GM13977 (cell line): ENCODE measurements around the gene NGEF.
A peak's percentile ranks its signal among the peaks of the same experiment; 100 is the strongest.

Source experiments
- DNase-seq: peaks from one replicate; pipeline ENCODE4 v3.0.0; 2012; ENCODE audit warnings: low spot score
- CTCF ChIP-seq: IDR thresholded peaks from 2 replicates; pipeline ENCODE4 v1.5.1; 2012; ENCODE audit warnings: mild to moderate bottlenecking, control low read depth; ENCODE audit not compliant: insufficient read depth; ENCODE audit errors: extremely low read depth, missing control alignments
- in situ Hi-C: fragments of 300-500 bp; cut with MboI; formaldehyde crosslinking; loops from one replicate; pipeline ENCODE4 v1.12.0; 2022; ENCODE audit warnings: low sequenced_read_pairs, low pct_unique_long_range_greater_than_20kb, mixed read lengths, inconsistent platforms; ENCODE audit not compliant: unreplicated experiment

The NGEF gene

GRCh38 chr2:232877940-232878511 lies 135.0 kb downstream of the NGEF start:
- no peak for DNase-seq
- TF ChIP-seq CTCF: no peak
- in situ Hi-C loops: no loop called here

- in situ Hi-C loops: no loop called here
- no peak for DNase-seq
- TF ChIP-seq CTCF: no peak
These were observed 136.0 kb downstream of the NGEF start for GRCh38 chr2:232876978-232877441.

GRCh38 chr2:232876161-232876977 lies 136.7 kb downstream of the NGEF start:
- in situ Hi-C loops: no loop called here
- TF ChIP-seq CTCF: peak; percentile 36

GRCh38 chr2:232875256-232876121 lies 137.6 kb downstream of the NGEF start:
- peak; percentile 29 for TF ChIP-seq CTCF
- peak; percentile 60 for DNase-seq

More at GRCh38 chr2:232876161-232876977, 136.7 kb downstream of the NGEF start:
- DNase-seq: peak; percentile 79

GRCh38 chr2:232874677-232875223 lies 138.3 kb downstream of the NGEF start:
- no peak for TF ChIP-seq CTCF
- in situ Hi-C loops: loop anchor here (25.0 kb wide), 2 partner anchors 163 to 388 kb away; partner anchors contain the start of genes ATG16L1 and NEU2
- DNase-seq: no peak

More at GRCh38 chr2:232875256-232876121, 137.6 kb downstream of the NGEF start:
- in situ Hi-C loops: no loop called here

GRCh38 chr2:232873909-232874641 lies 139.0 kb downstream of the NGEF start:
- TF ChIP-seq CTCF: no peak
- DNase-seq: no peak
- in situ Hi-C loops: loop anchor here (25.0 kb wide), 2 partner anchors 163 to 388 kb away; partner anchors contain the start of genes ATG16L1 and NEU2
